ENCODE measurements around the gene CNTNAP2. TPM values are rescaled to one million over a fixed set of nuclear protein-coding genes. Genes with fewer than 3 reads are reported as not detected.

Gene CNTNAP2
- total and polyA plus RNA-seq, 2 of the 8 experiments (the other 6 are each of a cell fraction or from before 2014, with no cell fraction given) = 27.9 to 71.0 TPM

DNA sequence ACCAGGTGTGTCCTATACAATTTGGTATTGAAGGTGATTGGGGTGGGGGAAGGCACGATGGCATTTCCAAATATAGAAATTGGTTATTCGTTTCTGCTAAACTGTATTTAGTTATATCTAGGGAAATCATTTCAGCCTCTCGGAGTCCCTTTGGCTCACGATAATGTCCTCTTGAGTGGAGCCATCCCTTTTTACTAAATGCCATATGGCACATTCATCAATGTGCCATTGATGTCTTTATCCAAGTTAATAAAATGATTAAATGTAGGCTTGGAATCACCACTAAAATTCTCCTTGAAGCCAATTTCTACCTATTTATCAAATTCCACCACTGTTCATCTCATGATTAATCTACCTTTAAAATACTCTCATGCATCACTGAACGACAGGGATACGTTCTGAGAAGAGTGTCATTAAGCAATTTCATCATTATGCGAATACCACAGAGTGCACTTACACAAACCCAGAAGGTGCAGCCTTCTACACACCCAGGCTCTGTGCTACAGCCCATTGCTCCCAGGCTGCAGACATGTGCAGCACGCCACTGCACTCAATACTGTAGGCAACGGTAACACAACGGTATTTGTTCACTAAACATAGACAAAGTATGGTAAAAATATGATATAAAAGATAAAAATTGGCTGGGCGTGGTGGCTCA lies 2254.8 kb downstream of the CNTNAP2 start (continued):
- TF ChIP-seq, protein P1, sequence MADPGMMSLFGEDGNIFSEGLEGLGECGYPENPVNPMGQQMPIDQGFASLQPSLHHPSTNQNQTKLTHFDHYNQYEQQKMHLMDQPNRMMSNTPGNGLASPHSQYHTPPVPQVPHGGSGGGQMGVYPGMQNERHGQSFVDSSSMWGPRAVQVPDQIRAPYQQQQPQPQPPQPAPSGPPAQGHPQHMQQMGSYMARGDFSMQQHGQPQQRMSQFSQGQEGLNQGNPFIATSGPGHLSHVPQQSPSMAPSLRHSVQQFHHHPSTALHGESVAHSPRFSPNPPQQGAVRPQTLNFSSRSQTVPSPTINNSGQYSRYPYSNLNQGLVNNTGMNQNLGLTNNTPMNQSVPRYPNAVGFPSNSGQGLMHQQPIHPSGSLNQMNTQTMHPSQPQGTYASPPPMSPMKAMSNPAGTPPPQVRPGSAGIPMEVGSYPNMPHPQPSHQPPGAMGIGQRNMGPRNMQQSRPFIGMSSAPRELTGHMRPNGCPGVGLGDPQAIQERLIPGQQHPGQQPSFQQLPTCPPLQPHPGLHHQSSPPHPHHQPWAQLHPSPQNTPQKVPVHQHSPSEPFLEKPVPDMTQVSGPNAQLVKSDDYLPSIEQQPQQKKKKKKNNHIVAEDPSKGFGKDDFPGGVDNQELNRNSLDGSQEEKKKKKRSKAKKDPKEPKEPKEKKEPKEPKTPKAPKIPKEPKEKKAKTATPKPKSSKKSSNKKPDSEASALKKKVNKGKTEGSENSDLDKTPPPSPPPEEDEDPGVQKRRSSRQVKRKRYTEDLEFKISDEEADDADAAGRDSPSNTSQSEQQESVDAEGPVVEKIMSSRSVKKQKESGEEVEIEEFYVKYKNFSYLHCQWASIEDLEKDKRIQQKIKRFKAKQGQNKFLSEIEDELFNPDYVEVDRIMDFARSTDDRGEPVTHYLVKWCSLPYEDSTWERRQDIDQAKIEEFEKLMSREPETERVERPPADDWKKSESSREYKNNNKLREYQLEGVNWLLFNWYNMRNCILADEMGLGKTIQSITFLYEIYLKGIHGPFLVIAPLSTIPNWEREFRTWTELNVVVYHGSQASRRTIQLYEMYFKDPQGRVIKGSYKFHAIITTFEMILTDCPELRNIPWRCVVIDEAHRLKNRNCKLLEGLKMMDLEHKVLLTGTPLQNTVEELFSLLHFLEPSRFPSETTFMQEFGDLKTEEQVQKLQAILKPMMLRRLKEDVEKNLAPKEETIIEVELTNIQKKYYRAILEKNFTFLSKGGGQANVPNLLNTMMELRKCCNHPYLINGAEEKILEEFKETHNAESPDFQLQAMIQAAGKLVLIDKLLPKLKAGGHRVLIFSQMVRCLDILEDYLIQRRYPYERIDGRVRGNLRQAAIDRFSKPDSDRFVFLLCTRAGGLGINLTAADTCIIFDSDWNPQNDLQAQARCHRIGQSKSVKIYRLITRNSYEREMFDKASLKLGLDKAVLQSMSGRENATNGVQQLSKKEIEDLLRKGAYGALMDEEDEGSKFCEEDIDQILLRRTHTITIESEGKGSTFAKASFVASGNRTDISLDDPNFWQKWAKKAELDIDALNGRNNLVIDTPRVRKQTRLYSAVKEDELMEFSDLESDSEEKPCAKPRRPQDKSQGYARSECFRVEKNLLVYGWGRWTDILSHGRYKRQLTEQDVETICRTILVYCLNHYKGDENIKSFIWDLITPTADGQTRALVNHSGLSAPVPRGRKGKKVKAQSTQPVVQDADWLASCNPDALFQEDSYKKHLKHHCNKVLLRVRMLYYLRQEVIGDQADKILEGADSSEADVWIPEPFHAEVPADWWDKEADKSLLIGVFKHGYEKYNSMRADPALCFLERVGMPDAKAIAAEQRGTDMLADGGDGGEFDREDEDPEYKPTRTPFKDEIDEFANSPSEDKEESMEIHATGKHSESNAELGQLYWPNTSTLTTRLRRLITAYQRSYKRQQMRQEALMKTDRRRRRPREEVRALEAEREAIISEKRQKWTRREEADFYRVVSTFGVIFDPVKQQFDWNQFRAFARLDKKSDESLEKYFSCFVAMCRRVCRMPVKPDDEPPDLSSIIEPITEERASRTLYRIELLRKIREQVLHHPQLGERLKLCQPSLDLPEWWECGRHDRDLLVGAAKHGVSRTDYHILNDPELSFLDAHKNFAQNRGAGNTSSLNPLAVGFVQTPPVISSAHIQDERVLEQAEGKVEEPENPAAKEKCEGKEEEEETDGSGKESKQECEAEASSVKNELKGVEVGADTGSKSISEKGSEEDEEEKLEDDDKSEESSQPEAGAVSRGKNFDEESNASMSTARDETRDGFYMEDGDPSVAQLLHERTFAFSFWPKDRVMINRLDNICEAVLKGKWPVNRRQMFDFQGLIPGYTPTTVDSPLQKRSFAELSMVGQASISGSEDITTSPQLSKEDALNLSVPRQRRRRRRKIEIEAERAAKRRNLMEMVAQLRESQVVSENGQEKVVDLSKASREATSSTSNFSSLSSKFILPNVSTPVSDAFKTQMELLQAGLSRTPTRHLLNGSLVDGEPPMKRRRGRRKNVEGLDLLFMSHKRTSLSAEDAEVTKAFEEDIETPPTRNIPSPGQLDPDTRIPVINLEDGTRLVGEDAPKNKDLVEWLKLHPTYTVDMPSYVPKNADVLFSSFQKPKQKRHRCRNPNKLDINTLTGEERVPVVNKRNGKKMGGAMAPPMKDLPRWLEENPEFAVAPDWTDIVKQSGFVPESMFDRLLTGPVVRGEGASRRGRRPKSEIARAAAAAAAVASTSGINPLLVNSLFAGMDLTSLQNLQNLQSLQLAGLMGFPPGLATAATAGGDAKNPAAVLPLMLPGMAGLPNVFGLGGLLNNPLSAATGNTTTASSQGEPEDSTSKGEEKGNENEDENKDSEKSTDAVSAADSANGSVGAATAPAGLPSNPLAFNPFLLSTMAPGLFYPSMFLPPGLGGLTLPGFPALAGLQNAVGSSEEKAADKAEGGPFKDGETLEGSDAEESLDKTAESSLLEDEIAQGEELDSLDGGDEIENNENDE (IDR thresholded peaks at IDR 0.05; ENCODE audit: insufficient replicate concordance, low read length) = no peak
- TF ChIP-seq SUZ12 (IDR thresholded peaks at IDR 0.05; ENCODE audit: low read length) = no peak
- TF ChIP-seq, protein P2, sequence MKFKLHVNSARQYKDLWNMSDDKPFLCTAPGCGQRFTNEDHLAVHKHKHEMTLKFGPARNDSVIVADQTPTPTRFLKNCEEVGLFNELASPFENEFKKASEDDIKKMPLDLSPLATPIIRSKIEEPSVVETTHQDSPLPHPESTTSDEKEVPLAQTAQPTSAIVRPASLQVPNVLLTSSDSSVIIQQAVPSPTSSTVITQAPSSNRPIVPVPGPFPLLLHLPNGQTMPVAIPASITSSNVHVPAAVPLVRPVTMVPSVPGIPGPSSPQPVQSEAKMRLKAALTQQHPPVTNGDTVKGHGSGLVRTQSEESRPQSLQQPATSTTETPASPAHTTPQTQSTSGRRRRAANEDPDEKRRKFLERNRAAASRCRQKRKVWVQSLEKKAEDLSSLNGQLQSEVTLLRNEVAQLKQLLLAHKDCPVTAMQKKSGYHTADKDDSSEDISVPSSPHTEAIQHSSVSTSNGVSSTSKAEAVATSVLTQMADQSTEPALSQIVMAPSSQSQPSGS (IDR thresholded peaks at IDR 0.05; ENCODE audit: low read length) = no peak
- TF ChIP-seq SRF (IDR thresholded peaks at IDR 0.05; ENCODE audit: low read depth, low read length) = no peak
- no peak for TF ChIP-seq NRF1 (IDR thresholded peaks at IDR 0.05; ENCODE audit: low read depth, low read length)
- TF ChIP-seq, protein P3, sequence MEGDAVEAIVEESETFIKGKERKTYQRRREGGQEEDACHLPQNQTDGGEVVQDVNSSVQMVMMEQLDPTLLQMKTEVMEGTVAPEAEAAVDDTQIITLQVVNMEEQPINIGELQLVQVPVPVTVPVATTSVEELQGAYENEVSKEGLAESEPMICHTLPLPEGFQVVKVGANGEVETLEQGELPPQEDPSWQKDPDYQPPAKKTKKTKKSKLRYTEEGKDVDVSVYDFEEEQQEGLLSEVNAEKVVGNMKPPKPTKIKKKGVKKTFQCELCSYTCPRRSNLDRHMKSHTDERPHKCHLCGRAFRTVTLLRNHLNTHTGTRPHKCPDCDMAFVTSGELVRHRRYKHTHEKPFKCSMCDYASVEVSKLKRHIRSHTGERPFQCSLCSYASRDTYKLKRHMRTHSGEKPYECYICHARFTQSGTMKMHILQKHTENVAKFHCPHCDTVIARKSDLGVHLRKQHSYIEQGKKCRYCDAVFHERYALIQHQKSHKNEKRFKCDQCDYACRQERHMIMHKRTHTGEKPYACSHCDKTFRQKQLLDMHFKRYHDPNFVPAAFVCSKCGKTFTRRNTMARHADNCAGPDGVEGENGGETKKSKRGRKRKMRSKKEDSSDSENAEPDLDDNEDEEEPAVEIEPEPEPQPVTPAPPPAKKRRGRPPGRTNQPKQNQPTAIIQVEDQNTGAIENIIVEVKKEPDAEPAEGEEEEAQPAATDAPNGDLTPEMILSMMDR (IDR thresholded peaks at IDR 0.05; ENCODE audit: control extremely low read depth in 1 of 3, insufficient read depth in 1 of 3, low read depth in 1 of 3, low read length in 3 of 3) = no peak
